ENCODE measurements around the gene RAB11FIP3.

Gene RAB11FIP3

DNA sequence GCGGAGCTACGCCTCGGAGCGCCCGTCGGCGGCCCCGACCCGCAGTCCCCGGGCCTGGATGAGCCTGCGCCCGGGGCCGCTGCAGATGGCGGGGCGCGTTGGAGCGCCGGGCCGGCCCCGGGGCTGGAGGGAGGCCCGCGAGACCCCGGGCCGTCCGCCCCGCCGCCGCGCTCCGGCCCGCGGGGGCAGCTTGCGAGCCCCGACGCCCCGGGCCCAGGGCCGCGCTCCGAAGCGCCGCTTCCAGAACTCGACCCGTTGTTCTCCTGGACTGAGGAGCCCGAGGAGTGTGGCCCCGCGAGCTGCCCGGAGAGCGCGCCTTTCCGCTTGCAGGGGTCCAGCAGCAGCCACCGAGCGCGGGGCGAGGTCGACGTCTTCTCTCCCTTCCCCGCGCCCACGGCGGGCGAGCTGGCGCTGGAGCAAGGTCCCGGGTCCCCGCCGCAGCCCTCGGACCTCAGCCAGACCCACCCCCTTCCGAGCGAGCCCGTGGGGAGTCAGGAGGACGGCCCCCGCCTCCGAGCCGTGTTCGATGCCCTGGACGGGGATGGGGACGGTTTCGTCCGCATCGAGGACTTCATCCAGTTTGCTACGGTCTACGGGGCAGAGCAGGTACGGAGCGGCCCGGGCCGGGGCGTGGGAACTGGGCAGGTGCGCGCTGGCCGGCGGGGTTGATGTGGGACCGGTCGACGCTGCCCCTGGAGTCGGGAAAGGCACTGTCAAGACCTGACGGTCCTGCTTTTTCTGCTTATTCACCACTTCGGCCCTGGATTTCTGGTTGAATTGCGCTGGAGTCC lies 861 bp downstream of the RAB11FIP3 start:
- Mint-ChIP-seq H3K4me1 (ENCODE audit: low read depth) (peaks cover 39% of the 10 kb centered on the region), H3K9me3 (no peaks in the 10 kb centered on the region), H3K27ac (peak overlapping the region; percentile 66), H3K27me3 (peaks cover 11% of the 10 kb centered on the region), H3K4me3 (peak overlapping the region; percentile 78), H3K36me3 (ENCODE audit: low read depth) (peaks cover 29% of the 10 kb centered on the region)
- peak; percentile 45 for DNase-seq

DNA sequence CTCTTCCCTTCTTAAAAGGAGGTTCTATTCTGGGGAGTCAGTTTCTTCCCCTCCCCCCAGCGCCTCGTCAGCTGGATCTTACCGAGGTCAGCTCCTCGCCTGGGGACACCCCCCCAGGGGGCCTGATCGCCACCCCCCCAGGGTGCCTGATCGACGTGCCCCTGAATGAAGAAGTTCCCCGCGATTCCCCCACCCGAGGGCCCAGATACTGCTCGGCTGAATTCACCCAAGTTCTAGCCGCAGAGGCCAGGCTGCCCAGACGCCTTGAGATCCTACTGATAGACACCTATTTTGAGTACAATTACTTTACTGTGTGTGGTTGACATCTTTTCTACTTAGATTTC lies 1.4 kb downstream of the RAB11FIP3 start:
- DNase-seq, result no peak
- Mint-ChIP-seq H3K36me3 (ENCODE audit: low read depth) (peaks cover 29% of the 10 kb centered on the region), H3K9me3 (no peaks in the 10 kb centered on the region), H3K27me3 (peaks cover 11% of the 10 kb centered on the region), H3K4me1 (ENCODE audit: low read depth) (peaks cover 39% of the 10 kb centered on the region), H3K4me3 (peak overlapping the region; percentile 78), H3K27ac (peak overlapping the region; percentile 66)

DNA sequence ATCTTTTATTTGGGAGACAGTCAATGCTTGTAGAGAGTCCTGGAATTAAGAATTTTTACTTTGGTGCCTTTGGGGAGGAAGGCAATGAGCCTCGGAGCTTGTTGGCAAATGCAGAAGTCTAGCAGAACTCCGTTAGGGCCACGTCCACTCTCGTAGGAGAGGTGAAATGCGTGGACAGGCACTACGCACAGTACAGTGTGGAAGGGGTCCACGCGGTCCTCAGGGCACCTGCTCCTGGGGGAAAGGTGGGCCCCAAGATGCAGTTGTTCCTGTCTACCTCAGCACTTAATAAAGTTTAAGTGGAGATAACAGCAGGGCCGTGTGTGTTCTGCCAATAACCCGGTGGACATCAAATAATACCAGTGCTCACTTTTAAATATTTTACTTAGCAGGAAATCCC lies 1.8 kb downstream of the RAB11FIP3 start:
- peak overlapping the region; percentile 78 for H3K4me3 Mint-ChIP-seq
- peaks cover 39% of the 10 kb centered on the region for H3K4me1 Mint-ChIP-seq (ENCODE audit: low read depth)
- H3K27ac Mint-ChIP-seq, result peak overlapping the region; percentile 66
- peaks cover 29% of the 10 kb centered on the region for H3K36me3 Mint-ChIP-seq (ENCODE audit: low read depth)
- DNase-seq, result no peak
- peaks cover 11% of the 10 kb centered on the region for H3K27me3 Mint-ChIP-seq
- H3K9me3 Mint-ChIP-seq, result no peaks in the 10 kb centered on the region

DNA sequence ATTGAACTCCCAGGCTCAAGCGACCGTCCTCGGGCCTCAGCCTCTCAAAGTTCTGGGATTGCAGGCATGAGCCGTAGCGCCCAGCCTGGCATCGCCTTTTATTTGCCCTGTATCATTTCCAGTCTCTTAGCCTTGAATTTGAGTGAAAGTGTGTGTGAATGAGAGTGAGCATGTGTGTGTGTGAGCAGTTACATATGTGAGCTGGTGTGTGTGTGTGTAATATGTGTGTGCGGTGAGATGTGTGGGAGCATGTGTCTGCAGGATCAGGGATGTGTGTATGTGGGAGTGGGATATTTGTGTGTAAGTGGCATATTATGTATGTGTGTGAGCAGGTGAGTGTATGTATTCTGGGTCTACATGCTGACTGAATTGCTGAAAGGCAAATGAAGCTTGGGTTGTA lies 5.5 kb downstream of the RAB11FIP3 start:
- Mint-ChIP-seq H3K27me3 (no peaks in the 10 kb centered on the region), H3K9me3 (no peaks in the 10 kb centered on the region), H3K4me3 (no peak overlapping the region), H3K4me1 (ENCODE audit: low read depth) (peaks cover 28% of the 10 kb centered on the region), H3K27ac (no peak overlapping the region), H3K36me3 (ENCODE audit: low read depth) (peaks cover 37% of the 10 kb centered on the region)
- no peak for DNase-seq

DNA sequence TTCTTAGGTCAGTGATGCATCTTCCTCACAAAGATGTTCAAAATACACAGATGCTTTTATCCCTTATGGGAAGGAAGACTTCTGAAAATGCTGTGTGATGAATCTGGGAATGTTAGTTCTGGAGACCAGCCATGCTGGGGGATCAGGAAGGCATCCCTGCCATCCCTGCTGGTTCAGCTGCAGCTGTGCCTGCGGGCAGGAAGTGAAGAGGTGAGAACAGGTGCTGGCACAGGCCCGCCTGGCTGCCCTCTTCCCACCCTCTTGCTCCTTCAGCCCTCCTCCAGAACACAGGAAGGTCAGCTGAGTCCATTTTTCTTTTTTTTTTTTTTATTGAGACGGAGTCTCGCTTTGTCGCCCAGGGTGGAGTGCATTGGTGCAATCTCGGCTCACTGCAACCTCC lies 15.2 kb downstream of the RAB11FIP3 start:
- no peaks in the 10 kb centered on the region for H3K9me3 Mint-ChIP-seq
- no peak overlapping the region for H3K4me3 Mint-ChIP-seq
- peaks cover 2% of the 10 kb centered on the region for H3K4me1 Mint-ChIP-seq (ENCODE audit: low read depth)
- H3K27me3 Mint-ChIP-seq, result no peaks in the 10 kb centered on the region
- DNase-seq, result no peak
- no peak overlapping the region for H3K27ac Mint-ChIP-seq
- peaks cover 19% of the 10 kb centered on the region for H3K36me3 Mint-ChIP-seq (ENCODE audit: low read depth)

DNA sequence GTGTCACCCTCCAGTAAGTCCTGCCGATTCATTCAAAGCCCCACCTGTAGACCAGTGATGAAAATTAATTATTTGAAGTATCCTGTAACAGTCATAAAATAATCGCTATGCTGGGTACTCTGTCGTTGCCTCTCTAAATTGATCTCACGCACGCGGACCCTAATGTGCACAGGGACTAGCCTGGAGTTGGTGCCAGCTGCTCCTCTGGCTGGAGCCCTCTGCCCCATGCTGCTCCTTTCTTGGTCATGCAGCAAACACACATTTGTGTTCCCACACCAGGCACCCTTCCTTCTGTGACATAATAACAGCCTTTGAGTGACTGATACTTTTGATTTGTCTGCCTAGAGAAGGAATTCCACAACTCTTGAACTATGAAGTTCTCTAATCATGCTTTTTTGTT lies 16.0 kb downstream of the RAB11FIP3 start:
- H3K27me3 Mint-ChIP-seq, result no peaks in the 10 kb centered on the region
- H3K4me3 Mint-ChIP-seq, result no peak overlapping the region
- H3K27ac Mint-ChIP-seq, result no peak overlapping the region
- DNase-seq, result no peak
- H3K4me1 Mint-ChIP-seq (ENCODE audit: low read depth), result peaks cover 2% of the 10 kb centered on the region
- no peaks in the 10 kb centered on the region for H3K9me3 Mint-ChIP-seq
- peaks cover 19% of the 10 kb centered on the region for H3K36me3 Mint-ChIP-seq (ENCODE audit: low read depth)

DNA sequence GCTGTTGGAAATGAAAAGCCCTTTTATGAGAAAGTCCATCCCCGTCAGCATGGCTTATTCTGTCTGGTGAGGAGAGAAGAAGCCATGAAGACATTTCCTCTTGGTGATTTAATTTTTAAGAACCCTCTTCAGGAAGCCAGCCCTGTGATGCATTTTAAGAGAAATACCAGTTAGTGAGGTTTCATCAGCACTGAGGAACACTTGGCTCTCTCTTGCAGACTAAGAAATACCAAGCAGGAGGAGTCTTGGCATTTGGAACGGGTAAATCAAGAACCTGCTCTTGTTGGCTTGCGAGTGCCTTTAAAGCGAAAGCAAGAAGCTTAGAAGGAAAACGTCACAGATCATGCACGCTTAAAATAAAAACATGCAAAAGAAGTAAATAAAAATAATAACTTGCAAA lies 17.5 kb downstream of the RAB11FIP3 start:
- Mint-ChIP-seq H3K36me3 (ENCODE audit: low read depth) (peaks cover 19% of the 10 kb centered on the region), H3K4me3 (no peak overlapping the region), H3K27me3 (no peaks in the 10 kb centered on the region), H3K4me1 (ENCODE audit: low read depth) (peaks cover 2% of the 10 kb centered on the region), H3K9me3 (no peaks in the 10 kb centered on the region), H3K27ac (no peak overlapping the region)
- no peak for DNase-seq

DNA sequence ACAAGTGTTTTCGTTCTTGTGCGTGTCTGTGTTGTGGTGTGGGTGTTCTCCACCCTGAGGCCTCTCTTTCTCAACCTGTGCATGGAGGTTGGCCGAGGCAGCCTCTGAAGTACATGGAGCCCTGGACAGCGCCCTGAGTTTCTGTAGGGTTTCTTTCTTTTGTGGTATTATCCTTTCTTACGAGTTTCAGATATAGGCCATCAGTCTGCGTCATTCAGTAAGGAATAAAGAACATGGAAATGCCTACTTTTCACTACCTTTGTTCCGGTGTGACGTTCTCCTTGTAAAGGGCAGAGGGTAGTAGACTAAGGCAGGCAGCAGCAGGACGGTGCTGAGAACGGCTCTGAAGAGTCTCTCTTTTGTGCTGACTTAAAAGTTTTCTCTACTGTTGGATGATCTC lies 18.6 kb downstream of the RAB11FIP3 start:
- DNase-seq, result no peak
- H3K27me3 Mint-ChIP-seq, result no peaks in the 10 kb centered on the region
- peaks cover 19% of the 10 kb centered on the region for H3K36me3 Mint-ChIP-seq (ENCODE audit: low read depth)
- no peaks in the 10 kb centered on the region for H3K9me3 Mint-ChIP-seq
- H3K4me3 Mint-ChIP-seq, result no peak overlapping the region
- H3K27ac Mint-ChIP-seq, result no peak overlapping the region
- peaks cover 2% of the 10 kb centered on the region for H3K4me1 Mint-ChIP-seq (ENCODE audit: low read depth)

DNA sequence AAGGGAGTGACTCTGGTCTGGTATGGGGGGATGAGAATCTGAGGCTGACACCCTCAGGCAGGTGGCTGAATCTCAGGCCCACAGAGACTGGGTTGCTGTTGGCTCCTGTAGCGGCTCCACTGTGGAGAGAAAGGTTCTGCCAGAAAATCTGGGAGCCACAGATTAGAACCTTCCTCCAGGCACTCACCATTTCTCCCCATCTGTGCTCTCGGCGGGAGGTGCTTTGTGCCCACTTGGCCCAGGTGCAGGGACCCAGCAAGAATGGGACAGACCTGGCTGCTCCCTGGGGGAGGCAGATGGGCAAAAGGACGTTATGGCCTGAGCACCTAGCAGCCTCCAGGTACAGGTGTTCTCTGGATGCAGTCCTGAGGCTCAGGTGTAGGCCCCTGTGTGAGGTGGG lies 20.1 kb downstream of the RAB11FIP3 start:
- no peak for DNase-seq
- no peaks in the 10 kb centered on the region for H3K27me3 Mint-ChIP-seq
- no peak overlapping the region for H3K27ac Mint-ChIP-seq
- H3K36me3 Mint-ChIP-seq (ENCODE audit: low read depth), result peaks cover 15% of the 10 kb centered on the region
- H3K4me1 Mint-ChIP-seq (ENCODE audit: low read depth), result no peaks in the 10 kb centered on the region
- no peak overlapping the region for H3K4me3 Mint-ChIP-seq
- H3K9me3 Mint-ChIP-seq, result no peaks in the 10 kb centered on the region

DNA sequence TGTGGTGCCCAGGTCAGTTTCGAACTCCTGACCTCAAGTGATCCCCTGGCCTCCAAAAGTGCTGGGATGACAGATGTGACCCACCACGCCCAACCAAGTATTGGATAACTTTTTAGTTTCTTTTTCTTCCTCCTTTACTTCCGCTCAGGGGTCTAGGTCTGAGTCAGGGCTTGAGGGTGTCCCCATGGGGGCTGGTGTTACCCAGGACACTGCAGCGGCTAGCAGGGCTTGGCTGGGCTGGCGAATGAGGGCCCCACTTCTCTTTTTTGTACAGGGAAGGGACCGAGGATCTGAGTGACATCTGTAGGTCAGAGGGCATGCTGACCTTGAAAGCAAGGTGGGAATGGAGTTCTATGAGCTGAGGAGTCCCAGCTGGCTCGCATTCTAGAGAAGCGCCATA lies 24.9 kb downstream of the RAB11FIP3 start:
- no peaks in the 10 kb centered on the region for H3K9me3 Mint-ChIP-seq
- H3K27me3 Mint-ChIP-seq, result no peaks in the 10 kb centered on the region
- H3K4me3 Mint-ChIP-seq, result no peak overlapping the region
- H3K4me1 Mint-ChIP-seq (ENCODE audit: low read depth), result peaks cover 6% of the 10 kb centered on the region
- no peaks in the 10 kb centered on the region for H3K36me3 Mint-ChIP-seq (ENCODE audit: low read depth)
- H3K27ac Mint-ChIP-seq, result no peak overlapping the region
- DNase-seq, result no peak

DNA sequence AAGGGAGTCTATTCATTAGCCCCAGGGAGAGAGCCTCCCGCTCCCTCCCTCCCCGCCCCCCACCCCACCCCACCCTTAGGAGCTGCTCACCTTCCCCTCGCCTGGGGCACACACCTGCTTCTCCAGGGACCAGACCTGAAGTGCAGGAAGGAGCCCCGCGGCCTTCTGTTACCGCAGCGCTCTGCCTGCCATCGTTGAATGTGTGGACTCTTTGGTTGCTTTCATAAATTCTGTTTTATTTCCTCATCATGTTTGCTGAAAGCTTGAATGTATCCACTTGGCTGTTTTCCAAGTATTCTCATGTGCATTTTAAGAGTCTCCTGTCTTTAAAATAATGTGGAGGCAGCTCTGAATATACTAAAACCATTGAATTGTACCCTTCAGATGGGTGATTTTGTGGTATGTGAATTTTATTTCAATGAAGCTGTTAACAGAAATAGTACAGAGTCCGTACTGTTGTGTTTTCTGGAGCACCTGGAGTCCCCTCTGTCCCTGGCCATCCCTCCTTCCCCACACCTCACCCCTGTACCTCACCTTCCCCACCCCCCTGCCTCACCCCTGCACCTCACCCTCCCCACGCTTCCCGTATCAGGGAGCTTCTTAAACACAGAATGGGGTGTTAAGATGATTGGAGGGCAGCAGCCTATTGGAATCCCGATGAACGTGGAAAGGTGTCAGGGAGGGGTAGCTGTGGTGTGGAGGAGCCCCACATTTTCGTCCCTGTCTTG lies 25.5 kb downstream of the RAB11FIP3 start:
- no peak overlapping the region for H3K27ac Mint-ChIP-seq
- H3K27me3 Mint-ChIP-seq, result no peaks in the 10 kb centered on the region
- H3K36me3 Mint-ChIP-seq (ENCODE audit: low read depth), result no peaks in the 10 kb centered on the region
- H3K4me1 Mint-ChIP-seq (ENCODE audit: low read depth), result peaks cover 6% of the 10 kb centered on the region
- DNase-seq, result no peak
- H3K4me3 Mint-ChIP-seq, result no peak overlapping the region
- no peaks in the 10 kb centered on the region for H3K9me3 Mint-ChIP-seq

DNA sequence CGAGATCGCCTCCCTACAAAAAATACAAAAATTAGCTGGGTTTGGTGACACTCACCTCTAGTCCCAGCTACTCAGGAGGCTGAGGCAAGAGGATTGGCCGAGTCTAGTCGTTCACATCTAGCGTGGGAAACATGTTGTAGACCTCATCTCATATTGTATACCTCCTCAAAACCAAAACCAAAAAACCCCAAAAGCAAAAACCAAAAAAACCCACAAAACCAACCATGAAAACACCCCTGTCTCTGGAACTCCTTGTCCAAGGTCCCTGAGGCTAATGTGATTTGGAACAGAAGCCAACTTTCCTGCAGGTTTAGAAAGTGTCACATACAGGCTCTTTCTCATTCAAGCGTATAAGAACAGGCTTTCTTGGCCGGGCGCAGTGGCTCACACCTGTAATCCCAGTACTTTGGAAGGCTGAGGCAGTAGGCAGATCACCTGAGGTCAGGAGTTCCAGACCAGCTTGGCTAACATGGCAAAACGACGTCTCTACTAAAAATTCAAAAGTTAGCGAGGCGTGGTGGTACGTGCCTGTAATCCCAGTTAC lies 29.0 kb downstream of the RAB11FIP3 start:
- Mint-ChIP-seq H3K4me3 (no peak overlapping the region), H3K4me1 (ENCODE audit: low read depth) (peaks cover 6% of the 10 kb centered on the region), H3K9me3 (no peaks in the 10 kb centered on the region), H3K27ac (no peak overlapping the region), H3K27me3 (no peaks in the 10 kb centered on the region), H3K36me3 (ENCODE audit: low read depth) (no peaks in the 10 kb centered on the region)
- DNase-seq, result no peak

DNA sequence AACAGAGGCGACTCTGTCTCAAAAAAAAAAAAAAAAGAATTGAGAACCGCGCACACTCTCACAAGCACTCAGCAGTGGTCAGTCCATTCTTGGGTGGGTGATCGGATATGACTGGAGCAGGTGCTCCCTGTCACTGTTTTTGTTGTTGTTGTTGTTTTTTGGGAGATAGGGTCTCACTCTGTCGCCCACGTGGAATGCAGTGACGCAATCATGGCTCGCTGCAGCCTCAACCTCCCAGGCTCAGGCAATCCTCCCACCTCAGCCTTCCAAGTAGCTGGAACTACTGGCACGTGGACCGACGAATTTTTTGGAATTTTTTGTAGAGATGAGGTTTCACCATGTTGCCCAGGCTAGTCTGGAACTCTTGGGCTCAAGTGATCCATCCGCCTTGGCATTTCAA lies 30.0 kb downstream of the RAB11FIP3 start:
- Mint-ChIP-seq H3K4me1 (ENCODE audit: low read depth) (peaks cover 6% of the 10 kb centered on the region), H3K9me3 (no peaks in the 10 kb centered on the region)

DNA sequence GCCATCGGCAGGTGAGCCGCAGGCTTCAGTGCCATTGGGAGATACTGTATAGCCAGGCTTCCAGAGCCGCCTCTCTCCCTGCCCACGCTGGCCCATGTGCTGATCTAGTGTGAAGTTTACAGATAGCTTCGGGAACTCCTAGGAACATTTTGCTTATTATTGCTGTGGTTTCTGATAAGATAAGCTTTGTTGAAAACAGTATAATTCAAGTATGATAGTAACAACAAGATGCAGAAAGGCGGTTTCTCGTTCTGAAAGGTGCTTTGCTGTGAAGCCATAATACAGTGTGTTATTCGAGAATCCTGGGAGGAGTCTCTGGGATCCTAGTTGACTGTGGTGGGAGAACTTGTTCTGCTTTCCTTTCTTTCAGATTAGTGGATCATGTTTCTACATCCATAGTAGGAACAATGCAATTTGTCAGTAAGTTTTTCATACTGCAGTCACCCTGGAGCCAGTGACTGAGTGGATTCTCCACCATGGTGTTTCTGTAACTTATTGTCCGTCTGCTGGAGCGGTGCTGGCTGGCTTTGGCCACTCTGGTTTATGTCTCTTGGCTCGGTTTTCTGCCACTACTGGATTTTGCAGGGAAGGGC lies 31.5 kb downstream of the RAB11FIP3 start:
- Mint-ChIP-seq H3K36me3 (ENCODE audit: low read depth) (peaks cover 10% of the 10 kb centered on the region), H3K9me3 (no peaks in the 10 kb centered on the region), H3K4me1 (ENCODE audit: low read depth) (peaks cover 6% of the 10 kb centered on the region), H3K27ac (no peak overlapping the region), H3K27me3 (no peaks in the 10 kb centered on the region), H3K4me3 (no peak overlapping the region)
- DNase-seq, result no peak

More for the DNA sequence above, 30.0 kb downstream of the RAB11FIP3 start:
- no peaks in the 10 kb centered on the region for H3K27me3 Mint-ChIP-seq
- no peaks in the 10 kb centered on the region for H3K36me3 Mint-ChIP-seq (ENCODE audit: low read depth)
- DNase-seq, result no peak
- H3K27ac Mint-ChIP-seq, result no peak overlapping the region
- no peak overlapping the region for H3K4me3 Mint-ChIP-seq

All from activated T-cell treated with anti-CD3 and anti-CD28 coated beads, Interleukin-2, amount 50 U/mL, for 24 hours (primary cell).